T-helper 2 cell (primary cell): ENCODE measurements around the gene SPDYE4.

ENCODE experiments used
- DNase-seq, 5 experiments: peaks; one replicate each; pipeline versions ENCODE4 v3.0.0 to v3.0.0-alpha.2; 2012 to 2022

Gene SPDYE4

DNA sequence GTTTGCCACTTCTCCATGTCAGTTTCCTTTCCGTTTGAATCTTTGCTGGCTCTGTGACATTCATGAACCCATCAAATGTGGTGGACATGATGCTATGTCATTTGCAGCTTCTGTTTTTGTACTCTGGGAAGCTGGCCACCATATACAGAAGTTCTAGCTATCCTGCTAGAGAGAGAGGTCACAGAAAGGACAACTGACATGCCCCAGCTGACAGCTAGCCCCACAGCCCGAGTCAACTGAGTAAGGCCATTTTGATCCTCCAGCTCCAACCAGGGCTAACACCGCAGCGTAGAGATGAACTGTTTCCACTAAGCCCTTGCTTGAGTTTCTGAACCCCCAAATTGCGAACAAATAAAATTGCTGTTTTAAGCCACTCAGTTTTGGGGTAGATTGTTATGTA, 47.5 kb downstream of the SPDYE4 start:
- DNase-seq = no peak

DNA sequence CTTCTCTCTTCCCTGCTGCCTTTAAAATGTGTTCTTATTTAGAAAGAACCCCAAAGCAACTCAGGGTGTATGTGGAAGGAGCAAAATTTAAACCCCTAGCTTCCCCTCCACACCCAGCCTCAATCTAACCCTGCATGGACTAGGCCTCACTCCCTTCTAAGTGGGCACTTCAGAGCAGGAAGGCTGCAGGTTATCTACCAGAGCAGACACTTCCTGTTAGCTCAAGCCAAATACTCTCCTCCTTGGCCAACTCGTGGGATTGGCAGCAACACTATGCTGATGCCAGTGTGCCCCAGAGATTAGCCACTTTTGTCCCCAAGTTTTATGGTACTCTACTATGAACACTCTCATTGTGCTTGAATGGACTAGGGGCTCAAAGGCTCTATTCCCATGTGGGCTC, 49.3 kb downstream of the SPDYE4 start:
- no peak for DNase-seq

DNA sequence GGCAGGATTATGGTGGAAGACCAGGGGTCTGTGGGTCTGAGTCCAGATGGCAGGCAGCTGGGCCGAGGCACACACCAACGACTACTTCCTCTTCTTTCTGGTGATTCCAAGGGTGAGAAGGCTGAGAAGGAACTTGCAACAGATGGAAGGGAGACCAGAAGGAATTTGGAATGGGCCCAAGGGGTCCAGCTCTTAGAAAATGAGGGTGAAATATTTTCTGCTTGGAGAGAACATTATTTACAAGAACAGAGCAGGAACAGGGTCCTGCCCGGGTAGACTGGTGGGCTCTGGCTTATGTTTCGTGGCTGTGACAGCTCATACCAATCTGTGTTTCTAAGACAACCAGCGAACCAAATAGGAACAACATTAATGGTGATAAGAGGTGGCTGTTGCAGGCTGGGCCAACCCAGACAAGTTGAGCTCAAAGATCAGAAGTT, 50.3 kb downstream of the SPDYE4 start:
- no peak for DNase-seq

DNA sequence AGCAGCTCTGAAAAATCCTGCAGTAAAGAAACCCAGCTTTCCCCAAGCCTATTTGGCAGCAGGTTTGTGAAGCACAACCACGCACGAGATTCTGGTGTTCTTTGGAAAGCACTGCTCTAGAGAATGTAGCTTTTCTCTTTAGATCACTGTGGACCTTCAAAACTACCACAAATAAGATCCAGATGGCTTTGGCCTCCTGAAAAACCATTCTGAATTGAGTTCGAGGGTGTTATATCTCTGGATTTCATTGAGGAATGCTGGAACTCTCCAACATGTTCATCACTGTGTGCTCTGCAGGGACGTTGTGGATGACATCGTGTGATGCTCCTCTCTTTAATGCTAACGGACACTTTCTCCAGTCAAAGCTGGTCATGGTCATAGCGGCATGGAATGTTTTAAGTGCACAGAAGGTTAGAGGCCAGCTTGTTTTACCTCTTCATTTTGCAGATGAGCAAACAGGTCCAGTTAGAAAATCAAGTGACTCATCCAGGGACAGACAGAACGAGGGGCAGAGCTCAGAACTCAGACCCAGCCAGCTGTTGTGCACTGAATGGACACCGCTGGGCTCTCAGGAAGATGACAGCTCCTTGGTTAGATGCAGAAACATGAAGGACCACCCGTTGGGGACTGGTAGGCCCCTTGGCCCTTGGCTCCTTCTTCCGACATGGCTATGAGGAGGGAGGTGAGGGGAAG, 50.9 kb downstream of the SPDYE4 start:
- no peak for DNase-seq

DNA sequence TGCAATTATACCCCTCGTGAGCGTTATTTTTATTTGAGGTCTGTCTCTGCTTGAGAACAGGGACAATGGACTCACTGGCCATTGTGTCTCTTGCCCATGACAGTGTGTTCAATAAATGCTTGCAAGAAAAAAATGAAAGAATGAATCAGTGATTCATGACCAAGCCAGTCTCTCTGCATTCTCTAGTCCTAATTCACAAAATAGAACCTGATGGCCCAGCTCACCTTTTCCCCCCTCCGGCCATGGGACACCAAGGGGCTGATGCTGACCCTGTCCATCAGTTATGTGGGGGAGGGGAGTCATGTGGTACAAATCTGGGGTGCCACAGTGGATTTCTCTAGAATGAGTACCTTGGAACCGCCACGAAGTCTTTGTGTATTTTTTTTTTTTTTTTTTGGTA, 51.9 kb downstream of the SPDYE4 start:
- no peak for DNase-seq

DNA sequence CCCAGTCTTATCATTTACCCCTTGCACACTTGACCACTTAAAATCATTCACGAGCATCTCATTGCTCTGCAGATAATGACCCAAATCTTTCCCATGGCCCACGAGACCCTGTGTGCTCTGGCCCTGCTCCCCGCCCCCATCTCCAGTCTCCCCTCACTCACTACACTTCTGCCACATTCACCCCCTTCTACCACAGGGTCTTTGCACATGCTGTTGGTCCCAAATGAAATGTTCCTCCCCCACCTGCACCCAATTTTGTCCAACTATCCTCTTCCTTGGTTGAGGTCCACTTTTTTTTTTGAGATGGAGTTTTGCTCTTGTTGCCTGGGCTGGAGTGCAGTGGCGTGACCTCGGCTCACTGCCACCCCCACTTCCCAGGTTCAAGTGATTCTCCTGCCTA, 52.9 kb downstream of the SPDYE4 start:
- DNase-seq = no peak

DNA sequence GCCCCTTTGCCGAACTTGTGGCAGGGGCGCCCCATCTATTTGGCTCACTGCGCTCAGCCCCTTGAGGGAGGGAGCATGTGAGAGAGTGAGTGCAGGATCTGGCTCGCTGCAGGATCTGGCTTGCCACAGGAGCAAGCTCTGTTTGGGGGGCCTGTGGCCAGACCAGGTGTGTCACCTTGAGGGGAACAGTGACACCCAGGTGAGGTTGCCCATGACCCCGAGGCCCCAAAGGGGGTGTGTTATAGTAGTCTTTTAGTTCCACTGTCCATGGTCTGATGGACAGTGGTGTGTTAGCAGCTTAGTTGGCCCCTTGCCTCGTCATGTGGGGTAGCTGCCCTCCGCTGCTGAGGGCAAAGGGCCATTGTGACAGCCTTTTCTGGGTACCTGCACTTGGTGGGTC, 55.3 kb downstream of the SPDYE4 start:
- DNase-seq = no peak

DNA sequence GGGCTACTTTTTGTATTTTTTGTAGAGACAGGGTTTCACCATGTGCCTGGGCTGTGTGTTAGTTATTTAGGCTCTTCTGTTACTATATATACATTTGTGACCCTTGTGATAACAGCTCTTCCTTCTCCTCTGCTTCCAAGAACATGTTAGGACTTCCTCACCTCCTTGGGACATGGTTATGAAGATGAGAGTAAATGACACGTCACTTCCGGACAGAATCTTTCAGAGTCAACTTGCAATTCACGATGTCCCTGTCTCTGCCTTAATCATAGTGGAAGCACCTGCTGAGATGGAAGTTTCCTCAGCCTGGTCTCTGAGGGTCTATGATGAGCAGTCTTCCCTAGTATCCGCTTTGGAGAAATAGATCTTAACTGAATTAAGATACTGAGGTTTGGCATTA, 56.6 kb downstream of the SPDYE4 start:
- no peak for DNase-seq

DNA sequence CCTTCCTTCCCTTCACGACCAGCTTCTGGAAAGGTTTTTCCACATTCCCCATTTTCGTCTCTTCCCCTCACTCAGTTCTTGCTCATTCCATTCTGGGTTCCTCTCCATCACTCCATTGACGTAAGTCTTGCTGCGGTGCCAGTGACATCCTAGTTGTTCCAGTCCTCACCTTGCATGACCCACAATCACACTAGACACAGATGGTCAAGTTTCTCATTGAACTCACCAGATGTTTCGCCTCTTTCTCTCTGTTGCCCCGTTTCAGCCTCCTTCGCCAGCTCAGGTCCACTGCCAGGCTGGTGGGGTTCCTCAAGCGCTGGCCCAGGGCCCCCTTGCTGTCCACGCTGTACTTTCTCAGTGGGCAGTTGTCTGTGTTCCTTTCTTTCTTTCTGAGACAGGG, 57.1 kb downstream of the SPDYE4 start:
- DNase-seq = no peak
